AML-193 (cell line): ENCODE measurements around the gene DALRD3.

Source experiments
- DNase-seq, 2 experiments: peaks; one replicate each; lab custom pipeline; 2025; lab: John Stamatoyannopoulos, UW

The DALRD3 gene

GRCh38 chr3:49017971-49018706 is at the start of gene DALRD3:
DALRD3 (minus strand) TSS chr3:49018580; CDS start chr3:49018564, 16 bp downstream.
- peak; percentile 48 to 60 for DNase-seq

GRCh38 chr3:49058011-49058410 is 39.6 kb upstream of the DALRD3 start:
- no peak for DNase-seq

- DNase-seq, result no peak
These were observed 38.9 kb upstream of the DALRD3 start for GRCh38 chr3:49057268-49057667.

GRCh38 chr3:49054344-49054862 is 36.0 kb upstream of the DALRD3 start:
- DNase-seq, result no peak

GRCh38 chr3:49053543-49053942 is 35.2 kb upstream of the DALRD3 start:
- DNase-seq, result no peak

GRCh38 chr3:49035281-49035680 is 16.9 kb upstream of the DALRD3 start:
- DNase-seq, result no peak

GRCh38 chr3:49034650-49035049 is 16.3 kb upstream of the DALRD3 start:
- DNase-seq, result no peak

GRCh38 chr3:49032646-49033304 is 14.4 kb upstream of the DALRD3 start:
- DNase-seq, result no peak

GRCh38 chr3:49030321-49030720 is 11.9 kb upstream of the DALRD3 start:
- no peak for DNase-seq

- DNase-seq, result no peak
These were observed 11.1 kb upstream of the DALRD3 start for GRCh38 chr3:49029563-49029884.

GRCh38 chr3:49028673-49029562 is 10.5 kb upstream of the DALRD3 start, which contains the start of gene IMPDH2:
IMPDH2 (minus strand) TSS chr3:49029398; CDS start chr3:49029350, 48 bp downstream.
- DNase-seq, result peak; percentile 94 to 95

GRCh38 chr3:49028298-49028672 is 9.9 kb upstream of the DALRD3 start:
- no peak for DNase-seq

- DNase-seq, result no peak
These were observed 9.3 kb upstream of the DALRD3 start for GRCh38 chr3:49027634-49028033.

GRCh38 chr3:49026536-49026935 is 8.2 kb upstream of the DALRD3 start:
- DNase-seq, result no peak

GRCh38 chr3:49025793-49026520 is 7.6 kb upstream of the DALRD3 start:
- DNase-seq, result no peak

- no peak for DNase-seq
These were observed 6.8 kb upstream of the DALRD3 start for GRCh38 chr3:49025005-49025792.

- DNase-seq, result no peak
These were observed 6.1 kb upstream of the DALRD3 start for GRCh38 chr3:49024449-49024848.

GRCh38 chr3:49023775-49024174 is 5.4 kb upstream of the DALRD3 start:
- no peak for DNase-seq

GRCh38 chr3:49022688-49023171 is 4.3 kb upstream of the DALRD3 start:
- no peak for DNase-seq

GRCh38 chr3:49021813-49022687 is 3.7 kb upstream of the DALRD3 start, which contains the start of gene NDUFAF3:
NDUFAF3 (plus strand) TSS chr3:49022121; CDS start chr3:49022145, 24 bp downstream.
- DNase-seq, result peak; percentile 88 to 90
